Liver (tissue), 9 donors: ENCODE measurements around the gene ASB5. TPM values are rescaled to one million over a fixed set of nuclear protein-coding genes. Genes with fewer than 3 reads are reported as not detected.

Experiments
- DNase-seq: peaks from one replicate; pipeline ENCODE4 v3.0.0-alpha.2; 2017; ENCODE audit warnings: low spot score
- H3K27ac ChIP-seq, 2 donors: one replicate each; pipeline ENCODE4 v1.7.0; 2013; ENCODE audit warnings: inconsistent platforms in 2 of 2, low read length in 2 of 2, control low read depth in 1 of 2, low read depth in 1 of 2, mild to moderate bottlenecking in 1 of 2
- H3K27me3 ChIP-seq, 4 donors: one replicate each; pipeline versions ENCODE4 v1.6.1 to v1.7.0; 2013; ENCODE audit warnings: low read length in 3 of 4, inconsistent platforms in 1 of 4, mild to moderate bottlenecking in 1 of 4, moderate library complexity in 1 of 4; ENCODE audit not compliant: control insufficient read depth in 4 of 4, insufficient read depth in 4 of 4
- H3K36me3 ChIP-seq, 4 donors: one replicate each; pipeline versions ENCODE4 v1.6.1 to v1.7.0; 2013; ENCODE audit warnings: low read length in 3 of 4, mild to moderate bottlenecking in 3 of 4, low read depth in 1 of 4, moderate library complexity in 1 of 4; ENCODE audit not compliant: control insufficient read depth in 4 of 4, insufficient read depth in 3 of 4
- H3K4me1 ChIP-seq, 4 donors: one replicate each; pipeline versions ENCODE4 v1.6.1 to v1.7.0; 2013; ENCODE audit warnings: low read length in 3 of 4, mild to moderate bottlenecking in 3 of 4, moderate library complexity in 1 of 4; ENCODE audit not compliant: control insufficient read depth in 4 of 4, insufficient read depth in 4 of 4
- H3K4me3 ChIP-seq, 3 donors: one replicate each; pipeline versions ENCODE4 v1.6.1 to v1.7.0; 2013; ENCODE audit warnings: low read length in 3 of 3, control low read depth in 1 of 3, low read depth in 1 of 3, mild to moderate bottlenecking in 1 of 3
- H3K9ac ChIP-seq, 2 donors: one replicate each; pipeline ENCODE4 v1.7.0; 2013; ENCODE audit warnings: low read length in 2 of 2, mild to moderate bottlenecking in 2 of 2, moderate library complexity in 2 of 2, control low read depth in 1 of 2, low read depth in 1 of 2
- H3K9me3 ChIP-seq, 4 donors: one replicate each; pipeline versions ENCODE4 v1.6.1 to v1.7.0; 2013; ENCODE audit warnings: low read length in 3 of 4; ENCODE audit not compliant: control insufficient read depth in 4 of 4
- EGR1 ChIP-seq, 2 donors: IDR thresholded peaks; 2 replicates each; pipeline ENCODE4 v1.6.1; 2016 to 2018; ENCODE audit warnings: antibody characterized with exemption in 2 of 2, low read depth in 2 of 2
- FOXA1 ChIP-seq: IDR thresholded peaks from 2 replicates; pipeline ENCODE4 v1.6.1; 2016; ENCODE audit warnings: antibody characterized with exemption
- GABPA ChIP-seq, 2 donors: IDR thresholded peaks in 1 of 2; conservative IDR thresholded peaks in 1 of 2; 2 replicates each; pipeline ENCODE4 v1.6.1; 2016; ENCODE audit warnings: antibody characterized with exemption in 2 of 2, mild to moderate bottlenecking in 1 of 2, moderate library complexity in 1 of 2
- HNF4A ChIP-seq, 2 donors: conservative IDR thresholded peaks; 2 replicates each; pipeline ENCODE4 v1.6.1; 2016; ENCODE audit warnings: antibody characterized with exemption in 2 of 2, mild to moderate bottlenecking in 2 of 2
- HNF4G ChIP-seq: IDR thresholded peaks from 2 replicates; pipeline ENCODE4 v1.6.1; 2016; ENCODE audit warnings: antibody characterized with exemption
- JUND ChIP-seq, 2 donors: IDR thresholded peaks; 2 replicates each; pipeline ENCODE4 v1.6.1; 2016; ENCODE audit warnings: antibody characterized with exemption in 2 of 2
- MAX ChIP-seq: IDR thresholded peaks from 2 replicates; pipeline ENCODE4 v1.6.1; 2016; ENCODE audit warnings: antibody characterized with exemption
- RAD21 ChIP-seq, 2 donors: IDR thresholded peaks; 2 replicates each; pipeline ENCODE4 v1.6.1; 2016; ENCODE audit warnings: antibody characterized with exemption in 2 of 2, mild to moderate bottlenecking in 2 of 2
- RXRA ChIP-seq, 2 donors: IDR thresholded peaks; 2 replicates each; pipeline ENCODE4 v1.6.1; 2017 to 2018; ENCODE audit warnings: antibody characterized with exemption in 2 of 2, mild to moderate bottlenecking in 1 of 2
- SP1 ChIP-seq: IDR thresholded peaks from 2 replicates; pipeline ENCODE4 v1.6.1; 2018; ENCODE audit warnings: antibody characterized with exemption, mild to moderate bottlenecking
- YY1 ChIP-seq: IDR thresholded peaks from 2 replicates; pipeline ENCODE4 v1.6.1; 2016; ENCODE audit warnings: antibody characterized with exemption, mild to moderate bottlenecking
- WGBS: extraction: QIAGEN DNeasy Blood & Tissue Kit; methylation state at CpG from one replicate; pipeline ENCODE4 v1.1.7; 2013; 5-methylcytosine and 5-hydroxymethylcytosine counted together
- polyA plus RNA-seq, 2 donors: library from polyadenylated mRNA; stranded (reverse) in 1 of 2; unstranded in 1 of 2; fragments of 200-250 nt in 1 of 2; fragments of >200 nt in 1 of 2; fragmentation: Nextera tagmentation in 1 of 2; extraction: Ambion mirVana in 1 of 2; gene quantifications; one replicate each; pipeline versions ENCODE4 v1.2.1 to v1.2.3, GENCODE V29; 2013 to 2015
- total RNA-seq, 2 donors: library from RNA; depleted of rRNA; stranded (reverse); fragments of >200 nt; gene quantifications; one replicate each; pipeline ENCODE4 v1.2.3, GENCODE V29; 2014
- TF ChIP-seq, protein P1 (sequence below): IDR thresholded peaks from 2 replicates; pipeline ENCODE4 v1.6.1; 2016; ENCODE audit warnings: antibody characterized with exemption, mild to moderate bottlenecking
- TF ChIP-seq, protein P2 (sequence below): fragments of 150-350 bp; IDR thresholded peaks from 2 replicates; pipeline ENCODE4 v1.5.1; 2017; ENCODE audit warnings: improper control_type of control experiment, low read depth, low read length; ENCODE audit not compliant: missing input control
- donor health status: healthy.
- donor health status: healthy.
- donor health status: healthy.
- donor health status: healthy.
- donor health status: healthy.

Gene ASB5
- total RNA-seq (not detected), polyA plus RNA-seq (under 1 TPM in 1 of 2 donors, not detected in 1; 0.05 TPM)

DNA sequence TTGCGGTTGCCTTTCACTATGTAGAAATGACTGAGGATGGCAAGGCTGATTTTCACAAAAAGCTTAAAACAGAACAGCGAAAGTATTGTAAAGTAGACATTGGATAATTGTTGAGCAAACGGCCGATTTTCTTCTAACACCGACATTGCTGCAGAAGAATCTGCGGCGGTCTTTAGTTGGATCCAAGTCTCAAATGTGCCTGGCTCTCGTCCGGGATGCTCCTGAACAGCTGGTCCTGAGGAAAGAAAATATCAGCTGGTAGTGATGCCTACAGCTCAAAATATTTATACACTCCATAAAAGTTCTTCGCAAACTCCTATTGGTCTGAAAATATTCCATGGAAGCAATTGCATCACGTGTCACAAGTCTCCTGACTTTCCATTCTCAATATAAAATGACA lies at the start of gene ASB5:
ASB5 (minus strand) TSS at position 260 of the 400 bp plus-strand sequence; CDS start at position 146, 114 bp downstream.
- no peak for TF ChIP-seq RXRA (IDR thresholded peaks at IDR 0.05)
- TF ChIP-seq MAX = no peak
- no peak for TF ChIP-seq SP1
- TF ChIP-seq YY1 = no peak
- TF ChIP-seq EGR1 (IDR thresholded peaks at IDR 0.05; ENCODE audit: low read depth in 2 of 2) = no peak
- no peak for TF ChIP-seq FOXA1
- no peak for TF ChIP-seq JUND (IDR thresholded peaks at IDR 0.05)
- no peak for TF ChIP-seq HNF4G
- TF ChIP-seq HNF4A (conservative IDR thresholded peaks at IDR 0.05) = no peak
- TF ChIP-seq, protein P1, sequence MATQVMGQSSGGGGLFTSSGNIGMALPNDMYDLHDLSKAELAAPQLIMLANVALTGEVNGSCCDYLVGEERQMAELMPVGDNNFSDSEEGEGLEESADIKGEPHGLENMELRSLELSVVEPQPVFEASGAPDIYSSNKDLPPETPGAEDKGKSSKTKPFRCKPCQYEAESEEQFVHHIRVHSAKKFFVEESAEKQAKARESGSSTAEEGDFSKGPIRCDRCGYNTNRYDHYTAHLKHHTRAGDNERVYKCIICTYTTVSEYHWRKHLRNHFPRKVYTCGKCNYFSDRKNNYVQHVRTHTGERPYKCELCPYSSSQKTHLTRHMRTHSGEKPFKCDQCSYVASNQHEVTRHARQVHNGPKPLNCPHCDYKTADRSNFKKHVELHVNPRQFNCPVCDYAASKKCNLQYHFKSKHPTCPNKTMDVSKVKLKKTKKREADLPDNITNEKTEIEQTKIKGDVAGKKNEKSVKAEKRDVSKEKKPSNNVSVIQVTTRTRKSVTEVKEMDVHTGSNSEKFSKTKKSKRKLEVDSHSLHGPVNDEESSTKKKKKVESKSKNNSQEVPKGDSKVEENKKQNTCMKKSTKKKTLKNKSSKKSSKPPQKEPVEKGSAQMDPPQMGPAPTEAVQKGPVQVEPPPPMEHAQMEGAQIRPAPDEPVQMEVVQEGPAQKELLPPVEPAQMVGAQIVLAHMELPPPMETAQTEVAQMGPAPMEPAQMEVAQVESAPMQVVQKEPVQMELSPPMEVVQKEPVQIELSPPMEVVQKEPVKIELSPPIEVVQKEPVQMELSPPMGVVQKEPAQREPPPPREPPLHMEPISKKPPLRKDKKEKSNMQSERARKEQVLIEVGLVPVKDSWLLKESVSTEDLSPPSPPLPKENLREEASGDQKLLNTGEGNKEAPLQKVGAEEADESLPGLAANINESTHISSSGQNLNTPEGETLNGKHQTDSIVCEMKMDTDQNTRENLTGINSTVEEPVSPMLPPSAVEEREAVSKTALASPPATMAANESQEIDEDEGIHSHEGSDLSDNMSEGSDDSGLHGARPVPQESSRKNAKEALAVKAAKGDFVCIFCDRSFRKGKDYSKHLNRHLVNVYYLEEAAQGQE = no peak
- TF ChIP-seq RAD21 (IDR thresholded peaks at IDR 0.05) = no peak
- TF ChIP-seq GABPA (IDR thresholded peaks at IDR 0.05 in 1 of 2, conservative IDR thresholded peaks at IDR 0.05 in 1 of 2) = no peak
- no peak within 1 kb of the TSS for H3K9ac ChIP-seq
- WGBS = 95% methylated on average over 11 of the region's 11 CpGs
- H3K4me3 ChIP-seq = no peak within 1 kb of the TSS
- H3K4me1 ChIP-seq = no peaks in the 10 kb centered on the region
- H3K27me3 ChIP-seq = peaks cover 0 to 3% (median 0%) of the 10 kb centered on the region in 4 donors
- H3K27ac ChIP-seq = no peak within 1 kb of the TSS
- H3K36me3 ChIP-seq = no peaks in the 10 kb centered on the region
- DNase-seq = no peak
- H3K9me3 ChIP-seq = no peaks in the 10 kb centered on the region

- TF ChIP-seq, protein P2, sequence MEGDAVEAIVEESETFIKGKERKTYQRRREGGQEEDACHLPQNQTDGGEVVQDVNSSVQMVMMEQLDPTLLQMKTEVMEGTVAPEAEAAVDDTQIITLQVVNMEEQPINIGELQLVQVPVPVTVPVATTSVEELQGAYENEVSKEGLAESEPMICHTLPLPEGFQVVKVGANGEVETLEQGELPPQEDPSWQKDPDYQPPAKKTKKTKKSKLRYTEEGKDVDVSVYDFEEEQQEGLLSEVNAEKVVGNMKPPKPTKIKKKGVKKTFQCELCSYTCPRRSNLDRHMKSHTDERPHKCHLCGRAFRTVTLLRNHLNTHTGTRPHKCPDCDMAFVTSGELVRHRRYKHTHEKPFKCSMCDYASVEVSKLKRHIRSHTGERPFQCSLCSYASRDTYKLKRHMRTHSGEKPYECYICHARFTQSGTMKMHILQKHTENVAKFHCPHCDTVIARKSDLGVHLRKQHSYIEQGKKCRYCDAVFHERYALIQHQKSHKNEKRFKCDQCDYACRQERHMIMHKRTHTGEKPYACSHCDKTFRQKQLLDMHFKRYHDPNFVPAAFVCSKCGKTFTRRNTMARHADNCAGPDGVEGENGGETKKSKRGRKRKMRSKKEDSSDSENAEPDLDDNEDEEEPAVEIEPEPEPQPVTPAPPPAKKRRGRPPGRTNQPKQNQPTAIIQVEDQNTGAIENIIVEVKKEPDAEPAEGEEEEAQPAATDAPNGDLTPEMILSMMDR = no peak
- 93% methylated on average over 7 of the region's 7 CpGs for WGBS
- Histone ChIP-seq H3K36me3 (no peaks in the 10 kb centered on the region), H3K4me1 (peaks cover 0 to 4% (median 1%) of the 10 kb centered on the region in 4 donors), H3K4me3 (no peak overlapping the region), H3K9ac (no peak overlapping the region), H3K27ac (no peak overlapping the region), H3K9me3 (no peaks in the 10 kb centered on the region), H3K27me3 (no peaks in the 10 kb centered on the region)
- no peak for DNase-seq
Measured at GRCh38 chr4:176313596-176314336, 44.7 kb upstream of the ASB5 start.
